Uterus (tissue), 4 donors: ENCODE data around the gene CASK. TPM values are rescaled to one million over a fixed set of nuclear protein-coding genes. Genes with fewer than 3 reads are reported as not detected.

Source experiments
- DNase-seq, 2 donors: peaks; one replicate each; pipeline ENCODE4 v3.0.0-alpha.2; 2019 to 2020
- H3K27ac ChIP-seq, 2 donors: fragments of 200-600 bp; sonication (generic); 1 replicate in 1 of 2; 2 replicates in 1 of 2; pipeline ENCODE4 v1.5.1; 2016 to 2018
- H3K27me3 ChIP-seq, 2 donors: fragments of 200-600 bp; sonication (generic); one replicate each; pipeline ENCODE4 v1.5.1; 2018 to 2019; ENCODE audit warnings: control low read depth in 1 of 2
- H3K36me3 ChIP-seq, 2 donors: fragments of 200-600 bp; sonication (generic); one replicate each; pipeline ENCODE4 v1.5.1; 2019; ENCODE audit warnings: control low read depth in 1 of 2
- H3K4me1 ChIP-seq, 2 donors: fragments of 200-600 bp; sonication (generic); one replicate each; pipeline ENCODE4 v1.5.1; 2018 to 2019; ENCODE audit warnings: control low read depth in 1 of 2
- H3K4me3 ChIP-seq, 2 donors: fragments of 200-600 bp; sonication (generic); 1 replicate in 1 of 2; 2 replicates in 1 of 2; pipeline ENCODE4 v1.5.1; 2018 to 2019; ENCODE audit warnings: mild to moderate bottlenecking in 1 of 2
- H3K9me3 ChIP-seq, 2 donors: fragments of 200-600 bp; sonication (generic); one replicate each; pipeline ENCODE4 v1.5.1; 2019; ENCODE audit warnings: control low read depth in 1 of 2
- POLR2A ChIP-seq, 2 donors: fragments of 450-650 bp; IDR thresholded peaks; one replicate each; pipeline ENCODE4 v1.6.1; 2016; ENCODE audit warnings: antibody characterized with exemption in 2 of 2, mild to moderate bottlenecking in 1 of 2, moderate library complexity in 1 of 2
- intact Hi-C: fragments of 100-400 bp; cut with DNase I; formaldehyde crosslinking; loops from one replicate; pipeline ENCODE4 v1.15.1; 2023; ENCODE audit warnings: low total_unique reads
- total RNA-seq, 4 donors: library from RNA; depleted of rRNA in 3 of 4; stranded (reverse); fragments of >200 nt in 3 of 4; gene quantifications; one replicate each; pipeline versions ENCODE4 v1.1.0 to v1.2.4, GENCODE V29; 2014 to 2023
- TF ChIP-seq, protein P1 (sequence below), 4 experiments: fragments of 200-600 bp in 2 of 4; fragments of 450-650 bp in 2 of 4; sonication (generic) in 2 of 4; IDR thresholded peaks; one replicate each; pipeline ENCODE4 v1.5.1; 2016 to 2019; ENCODE audit warnings: antibody characterized with exemption in 4 of 4, mild to moderate bottlenecking in 2 of 4, moderate library complexity in 1 of 4
- donor health status: DM: yes; HTN: yes; CAD: no.

Gene CASK
- total RNA-seq, 4 donors from 2014 or later, result 7.9 to 76.0 (median 40.7) TPM

DNA sequence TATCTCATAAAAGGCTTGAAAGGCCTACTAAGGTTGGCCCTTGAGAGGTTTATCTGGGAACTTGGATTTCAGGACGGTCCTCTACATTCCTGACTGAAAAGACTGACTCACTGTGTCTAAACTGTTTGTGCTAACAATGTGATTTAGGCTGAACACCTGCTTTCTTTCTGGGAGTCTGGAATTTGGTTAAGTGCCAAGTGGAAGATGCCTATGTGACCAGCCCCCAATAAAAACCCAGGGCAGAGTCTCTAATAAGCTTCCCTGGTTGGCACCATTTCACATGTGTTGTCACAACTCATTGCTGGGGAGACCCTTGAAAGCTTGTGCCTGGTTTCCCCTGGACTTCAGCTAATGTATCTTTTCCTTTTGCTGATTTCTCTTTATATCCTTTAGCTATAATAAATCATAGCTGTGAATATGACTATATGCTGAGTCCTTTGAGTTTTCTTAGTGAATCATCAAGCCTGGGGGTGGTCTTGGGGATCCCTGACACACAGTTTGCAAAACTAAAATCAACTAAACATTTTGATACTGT, 144.3 kb downstream of the CASK start:
- TF ChIP-seq POLR2A (IDR thresholded peaks at IDR 0.05), result no peak
- TF ChIP-seq, protein P1, sequence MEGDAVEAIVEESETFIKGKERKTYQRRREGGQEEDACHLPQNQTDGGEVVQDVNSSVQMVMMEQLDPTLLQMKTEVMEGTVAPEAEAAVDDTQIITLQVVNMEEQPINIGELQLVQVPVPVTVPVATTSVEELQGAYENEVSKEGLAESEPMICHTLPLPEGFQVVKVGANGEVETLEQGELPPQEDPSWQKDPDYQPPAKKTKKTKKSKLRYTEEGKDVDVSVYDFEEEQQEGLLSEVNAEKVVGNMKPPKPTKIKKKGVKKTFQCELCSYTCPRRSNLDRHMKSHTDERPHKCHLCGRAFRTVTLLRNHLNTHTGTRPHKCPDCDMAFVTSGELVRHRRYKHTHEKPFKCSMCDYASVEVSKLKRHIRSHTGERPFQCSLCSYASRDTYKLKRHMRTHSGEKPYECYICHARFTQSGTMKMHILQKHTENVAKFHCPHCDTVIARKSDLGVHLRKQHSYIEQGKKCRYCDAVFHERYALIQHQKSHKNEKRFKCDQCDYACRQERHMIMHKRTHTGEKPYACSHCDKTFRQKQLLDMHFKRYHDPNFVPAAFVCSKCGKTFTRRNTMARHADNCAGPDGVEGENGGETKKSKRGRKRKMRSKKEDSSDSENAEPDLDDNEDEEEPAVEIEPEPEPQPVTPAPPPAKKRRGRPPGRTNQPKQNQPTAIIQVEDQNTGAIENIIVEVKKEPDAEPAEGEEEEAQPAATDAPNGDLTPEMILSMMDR (IDR thresholded peaks at IDR 0.05), result no peak
- no peak overlapping the region for H3K27ac ChIP-seq

DNA sequence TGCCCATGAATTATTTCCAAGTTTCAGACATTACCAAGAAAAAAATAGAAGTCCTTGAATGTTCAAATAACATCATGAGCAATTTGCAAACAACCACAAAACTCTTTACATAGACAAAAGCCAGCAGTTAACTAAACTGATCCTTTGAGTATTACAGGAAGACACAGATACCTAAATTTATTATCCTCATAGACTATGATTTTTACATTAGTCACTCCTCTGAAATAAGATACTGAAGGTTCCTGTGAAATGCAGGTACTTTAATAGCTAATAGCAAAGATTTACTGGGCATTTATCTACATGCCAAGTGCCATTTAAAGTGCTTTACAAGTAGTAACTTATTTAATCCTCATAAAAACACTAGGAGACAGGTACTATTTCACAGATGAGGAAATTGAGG, 161.7 kb downstream of the CASK start:
- Histone ChIP-seq H3K36me3 (no peaks in the 10 kb centered on the region), H3K9me3 (no peaks in the 10 kb centered on the region), H3K4me3 (no peak overlapping the region), H3K27me3 (no peaks in the 10 kb centered on the region), H3K4me1 (no peaks in the 10 kb centered on the region), H3K27ac (no peak overlapping the region)
- DNase-seq, result no peak
- TF ChIP-seq POLR2A (IDR thresholded peaks at IDR 0.05), result no peak
- TF ChIP-seq, protein P1 (IDR thresholded peaks at IDR 0.05), result no peak
- intact Hi-C loops, result no loop called here

More for the DNA sequence above, 144.3 kb downstream of the CASK start:
- no peaks in the 10 kb centered on the region for H3K36me3 ChIP-seq
- H3K27me3 ChIP-seq, result no peaks in the 10 kb centered on the region
- no peaks in the 10 kb centered on the region for H3K9me3 ChIP-seq
- intact Hi-C loops, result no loop called here
- H3K4me3 ChIP-seq, result no peak overlapping the region
- no peak for DNase-seq
- no peaks in the 10 kb centered on the region for H3K4me1 ChIP-seq

DNA sequence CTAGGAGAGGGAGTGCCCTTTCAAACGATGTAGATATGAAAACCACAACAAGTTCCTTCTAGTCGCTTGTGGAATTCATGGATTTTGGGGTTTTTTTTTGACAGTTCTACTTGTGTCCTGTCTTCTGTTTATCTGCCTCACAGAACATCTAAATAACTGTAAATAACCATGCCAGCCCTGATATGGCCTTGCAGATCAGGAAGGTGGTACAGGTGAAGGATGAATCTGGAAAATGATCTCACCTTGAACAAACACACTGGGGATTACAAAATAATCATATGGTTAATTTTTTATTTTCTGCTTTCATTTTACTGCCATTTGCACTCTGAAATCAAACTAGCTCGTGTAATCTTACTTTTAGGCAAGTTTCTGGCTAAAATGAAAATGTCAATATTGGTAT, 162.2 kb downstream of the CASK start:
- intact Hi-C loops, result no loop called here
- H3K27me3 ChIP-seq, result no peaks in the 10 kb centered on the region
- H3K27ac ChIP-seq, result no peak overlapping the region
- H3K9me3 ChIP-seq, result no peaks in the 10 kb centered on the region
- no peak overlapping the region for H3K4me3 ChIP-seq
- H3K4me1 ChIP-seq, result no peaks in the 10 kb centered on the region
- no peak for DNase-seq
- TF ChIP-seq, protein P1 (IDR thresholded peaks at IDR 0.05), result no peak
- no peak for TF ChIP-seq POLR2A (IDR thresholded peaks at IDR 0.05)
- no peaks in the 10 kb centered on the region for H3K36me3 ChIP-seq

DNA sequence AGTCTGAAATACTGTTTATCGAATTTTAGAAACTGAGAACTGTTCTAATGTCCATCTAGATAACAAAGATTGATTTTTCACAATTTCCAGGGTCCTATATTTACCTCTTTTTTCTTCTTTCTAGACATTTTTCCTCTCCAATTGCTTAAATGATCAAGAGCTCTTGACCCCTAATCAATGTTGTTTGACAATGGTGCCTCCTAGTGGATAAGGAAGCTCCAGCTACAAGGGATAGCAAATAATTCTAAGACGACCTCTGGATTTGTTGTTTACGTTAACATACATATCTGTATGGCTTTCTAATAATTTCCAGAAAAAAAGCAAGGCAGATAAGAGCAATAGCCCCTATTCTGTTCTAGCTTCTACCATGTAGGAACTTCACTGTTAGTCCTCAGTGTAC, 163.5 kb downstream of the CASK start:
- TF ChIP-seq, protein P1 (IDR thresholded peaks at IDR 0.05), result peak in 2 of 4 experiments; percentile 25 to 29
- TF ChIP-seq POLR2A (IDR thresholded peaks at IDR 0.05), result no peak
- Histone ChIP-seq H3K27me3 (no peaks in the 10 kb centered on the region), H3K27ac (no peak overlapping the region), H3K36me3 (no peaks in the 10 kb centered on the region), H3K4me3 (no peak overlapping the region), H3K9me3 (no peaks in the 10 kb centered on the region), H3K4me1 (no peaks in the 10 kb centered on the region)
- intact Hi-C loops, result no loop called here
- no peak for DNase-seq

DNA sequence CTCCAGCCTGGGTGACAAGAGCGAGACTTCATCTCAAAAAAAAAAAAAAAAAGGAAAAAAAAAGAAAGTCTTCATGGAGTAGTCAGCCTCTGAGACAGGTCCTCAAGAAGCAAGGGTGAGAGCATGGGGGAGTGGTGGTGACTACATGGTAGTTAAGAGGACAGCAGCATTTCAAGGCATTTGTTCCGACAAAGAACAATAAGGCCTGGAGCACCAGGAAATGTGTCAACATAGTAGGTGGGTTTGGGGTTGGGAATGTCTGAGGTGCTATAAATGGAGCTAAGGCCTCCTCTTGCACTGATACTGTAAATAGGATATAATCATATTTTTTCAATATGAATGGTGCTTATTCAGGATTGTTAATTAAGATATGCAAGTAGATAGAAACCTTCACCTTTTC, 165.0 kb downstream of the CASK start:
- Histone ChIP-seq H3K36me3 (no peaks in the 10 kb centered on the region), H3K27ac (no peak overlapping the region), H3K27me3 (no peaks in the 10 kb centered on the region), H3K4me3 (no peak overlapping the region), H3K4me1 (no peaks in the 10 kb centered on the region), H3K9me3 (no peaks in the 10 kb centered on the region)
- intact Hi-C loops, result no loop called here
- TF ChIP-seq, protein P1 (IDR thresholded peaks at IDR 0.05), result no peak
- no peak for TF ChIP-seq POLR2A (IDR thresholded peaks at IDR 0.05)
- no peak for DNase-seq
